Stimulated activated naive B cell treated with anti-CD40 and anti-IgM and Interleukin-4, amounts not matched to agents 10 μg/mL and 1 μg/mL and 100 μg/mL, for 72 hours (primary cell): ENCODE measurements around the gene DPT.
"Not testable (repeated sequence)": the region's sequence is repeated elsewhere in the genome, so short reads cannot be mapped to it uniquely, and the experiment has no call there.

Source experiments
- ATAC-seq, 2 donors: fragments of 150-1000 bp; cut with Tn5 transposase; replicated peaks; 2 replicates each; pipeline ENCODE4 v1.10.0; 2021; ENCODE audit warnings: moderate library complexity in 1 of 2
- DNase-seq: peaks from one replicate; pipeline ENCODE4 v3.0.0; 2021
- H3K27ac Mint-ChIP-seq: one replicate; pipeline ENCODE4 v1.8.0; 2022; ENCODE audit warnings: mild to moderate bottlenecking, mixed read lengths
- H3K27me3 Mint-ChIP-seq, 2 donors: one replicate each; pipeline ENCODE4 v1.8.0; 2022; ENCODE audit warnings: mixed read lengths in 2 of 2
- H3K36me3 Mint-ChIP-seq, 2 donors: one replicate each; pipeline ENCODE4 v1.8.0; 2022; ENCODE audit warnings: mixed read lengths in 2 of 2, mild to moderate bottlenecking in 1 of 2
- H3K4me1 Mint-ChIP-seq, 2 donors: one replicate each; pipeline ENCODE4 v1.8.0; 2022; ENCODE audit warnings: mixed read lengths in 2 of 2, mild to moderate bottlenecking in 1 of 2
- H3K4me3 Mint-ChIP-seq, 2 donors: one replicate each; pipeline ENCODE4 v1.8.0; 2022; ENCODE audit warnings: mild to moderate bottlenecking in 2 of 2, mixed read lengths in 2 of 2, moderate library complexity in 1 of 2
- H3K9me3 Mint-ChIP-seq, 2 donors: one replicate each; pipeline ENCODE4 v1.8.0; 2022; ENCODE audit warnings: mixed read lengths in 2 of 2, mild to moderate bottlenecking in 1 of 2

The DPT gene

DNA sequence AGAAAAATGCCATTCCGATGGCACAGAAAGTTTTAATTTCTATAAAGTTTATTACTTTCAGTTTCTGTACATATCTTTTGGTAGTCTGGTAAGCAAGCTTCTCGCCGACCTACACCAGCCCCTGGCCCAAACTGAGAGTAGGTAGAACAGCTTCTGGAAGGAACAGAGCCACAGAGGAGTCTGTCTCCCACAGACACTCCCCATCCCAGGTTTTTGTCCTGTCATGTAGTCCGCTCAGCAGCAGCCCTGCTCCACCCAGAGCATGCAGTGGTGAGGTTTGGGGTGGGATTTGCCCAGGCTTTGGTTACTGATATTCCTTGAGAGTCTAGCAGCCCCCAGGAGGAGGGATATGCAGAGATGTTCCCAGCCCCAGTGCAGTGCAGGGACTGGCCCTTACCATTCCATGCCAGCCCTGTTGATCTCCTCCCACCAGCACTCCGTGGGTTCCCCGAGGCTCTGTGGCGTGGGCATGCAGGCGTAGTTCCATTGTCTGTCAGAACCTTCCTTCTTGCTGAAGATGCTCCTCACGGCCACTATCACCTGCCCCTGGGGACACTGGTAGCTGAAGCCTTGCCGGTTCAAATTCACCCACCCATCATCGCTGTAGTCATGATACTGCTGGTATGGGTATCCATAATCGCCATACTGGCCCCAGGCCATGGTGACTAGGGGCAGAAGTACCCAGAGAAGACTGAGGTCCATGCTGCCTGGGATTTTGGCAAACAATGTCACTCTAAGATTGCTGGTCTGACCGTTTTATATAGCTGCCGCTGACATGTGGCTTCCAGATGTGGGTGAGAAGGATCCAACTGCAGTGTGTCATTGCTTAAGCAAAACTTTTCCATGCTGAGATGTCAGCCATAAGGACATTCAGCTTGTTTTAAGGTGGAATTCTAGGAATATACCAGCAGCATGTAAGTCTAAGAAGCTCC lies at the start of gene DPT:
Gene DPT, minus strand, starts transcription at position 734 of the 932 bp plus-strand sequence. Its CDS starts 32 bp downstream, at position 702.
- no peak within 1 kb of the TSS for H3K4me3 Mint-ChIP-seq
- no peaks in the 10 kb centered on the region for H3K36me3 Mint-ChIP-seq
- ATAC-seq (no peak), DNase-seq (no peak)
- no peaks in the 10 kb centered on the region for H3K4me1 Mint-ChIP-seq
- H3K27ac Mint-ChIP-seq: no peak within 1 kb of the TSS
- no peaks in the 10 kb centered on the region for H3K27me3 Mint-ChIP-seq
- no peaks in the 10 kb centered on the region for H3K9me3 Mint-ChIP-seq

DNA sequence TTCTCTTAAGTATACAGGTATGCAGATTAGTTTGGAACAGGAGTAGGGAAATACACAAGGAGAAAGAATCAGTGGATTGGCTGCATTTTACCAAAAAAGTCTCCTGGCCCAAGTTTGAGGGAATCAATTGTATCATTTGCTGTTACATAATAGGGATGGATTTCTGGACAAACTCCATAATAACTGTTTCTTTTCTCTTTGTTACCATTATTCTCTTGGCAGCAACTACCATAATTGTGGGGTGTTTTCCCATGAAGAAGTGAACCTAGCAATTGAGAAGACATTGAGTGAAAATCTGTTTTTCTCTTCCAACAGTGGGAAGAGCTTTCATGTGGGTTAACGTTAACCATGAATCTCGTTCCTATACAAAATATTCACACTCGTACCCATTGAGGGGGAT lies 46.4 kb upstream of the DPT start:
- H3K4me3 Mint-ChIP-seq: no peak overlapping the region

DNA sequence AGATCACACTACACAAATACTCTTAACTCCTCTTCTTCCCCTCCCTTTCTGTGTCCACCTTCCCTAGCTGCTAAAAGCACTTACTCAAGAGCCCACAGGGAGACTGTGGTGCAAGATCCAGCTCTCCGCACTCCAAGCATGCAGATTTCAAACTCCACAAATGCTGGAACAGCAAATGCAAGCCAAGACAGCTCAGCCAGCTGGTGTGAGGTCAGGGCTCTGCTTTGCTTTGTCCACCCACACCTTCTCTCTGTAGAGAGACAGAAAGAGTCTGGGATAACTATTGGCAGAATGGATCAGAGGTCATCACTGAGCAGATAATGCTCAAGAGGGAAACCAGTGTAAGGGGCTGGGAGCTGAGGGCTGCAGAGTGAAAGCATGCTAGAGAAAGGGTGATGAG lies 45.2 kb upstream of the DPT start:
- no peak overlapping the region for H3K27ac Mint-ChIP-seq
- no peaks in the 10 kb centered on the region for H3K36me3 Mint-ChIP-seq
- DNase-seq: no peak
- peaks cover 0 to 1% of the 10 kb centered on the region in 2 donors for H3K27me3 Mint-ChIP-seq
- no peak for ATAC-seq
- H3K4me1 Mint-ChIP-seq: no peaks in the 10 kb centered on the region
- peaks cover 0 to 4% of the 10 kb centered on the region in 2 donors for H3K9me3 Mint-ChIP-seq
- H3K4me3 Mint-ChIP-seq: no peak overlapping the region

More for the DNA sequence above, 46.4 kb upstream of the DPT start:
- Mint-ChIP-seq H3K27me3 (peaks cover 0 to 5% of the 10 kb centered on the region in 2 donors), H3K9me3 (peaks cover 0 to 2% of the 10 kb centered on the region in 2 donors), H3K4me1 (no peaks in the 10 kb centered on the region), H3K27ac (no peak overlapping the region), H3K36me3 (no peaks in the 10 kb centered on the region)
- DNase-seq (no peak), ATAC-seq (no peak)

DNA sequence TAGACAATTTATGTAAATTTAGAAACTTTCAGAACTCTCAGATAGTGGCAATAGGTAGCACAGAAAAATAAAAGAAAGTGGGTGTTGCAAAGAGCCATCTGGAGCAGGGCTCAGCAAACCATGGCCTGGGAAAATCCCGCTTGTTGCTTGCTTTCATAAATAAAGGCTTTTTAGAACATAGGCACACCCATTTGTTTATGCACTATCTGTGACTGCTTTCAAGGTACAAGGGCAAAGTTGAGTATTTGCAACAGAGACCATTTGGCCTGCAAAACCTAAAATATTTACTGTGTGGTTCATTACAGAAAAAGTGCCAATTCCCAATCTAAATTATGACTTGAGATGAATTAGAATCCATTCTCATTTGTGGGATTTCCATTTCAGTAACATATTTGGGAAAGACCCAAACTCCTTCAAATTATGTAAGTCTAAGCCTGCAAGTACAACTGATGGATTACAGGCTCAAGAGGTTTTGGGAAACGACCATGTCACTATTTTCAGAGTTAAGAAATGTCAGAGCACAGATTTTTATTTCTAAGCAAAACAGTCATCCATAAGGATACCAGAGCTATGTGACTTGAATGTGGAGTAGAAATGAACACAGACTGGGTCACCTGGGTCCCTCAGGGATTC lies 43.5 kb upstream of the DPT start:
- no peak overlapping the region for H3K4me3 Mint-ChIP-seq
- no peaks in the 10 kb centered on the region for H3K4me1 Mint-ChIP-seq
- no peak for ATAC-seq
- H3K27ac Mint-ChIP-seq: no peak overlapping the region
- H3K9me3 Mint-ChIP-seq: peaks cover 0 to 4% of the 10 kb centered on the region in 2 donors
- no peaks in the 10 kb centered on the region for H3K36me3 Mint-ChIP-seq
- no peaks in the 10 kb centered on the region for H3K27me3 Mint-ChIP-seq
- DNase-seq: no peak

DNA sequence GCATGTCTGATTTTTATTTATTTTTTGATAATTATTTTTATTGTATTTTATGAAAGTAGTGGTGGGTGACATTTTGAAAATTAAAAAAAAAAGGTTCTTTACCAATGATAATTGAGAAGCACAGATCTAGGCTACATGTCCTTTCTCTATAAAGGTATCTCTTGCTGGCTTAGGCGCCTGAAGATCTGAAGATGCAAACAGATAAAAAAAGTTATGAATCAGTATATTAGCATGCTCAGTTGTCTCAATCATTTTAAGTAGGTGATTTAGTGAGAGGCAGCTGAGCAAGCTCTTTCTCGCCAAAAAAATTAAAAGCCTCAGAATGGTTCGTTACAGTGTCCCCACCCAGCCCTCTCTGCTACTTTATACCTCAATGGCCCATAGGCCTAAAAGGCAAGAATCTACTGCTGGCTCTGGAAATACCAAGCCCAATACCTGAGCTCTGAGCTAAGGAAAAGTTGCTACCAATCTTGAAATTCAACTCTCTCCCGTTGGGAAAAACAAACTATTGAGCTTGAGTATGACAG lies 42.2 kb upstream of the DPT start:
- ATAC-seq (no peak), DNase-seq (no peak)
- no peak overlapping the region for H3K4me3 Mint-ChIP-seq
- H3K4me1 Mint-ChIP-seq: no peaks in the 10 kb centered on the region
- H3K36me3 Mint-ChIP-seq: no peaks in the 10 kb centered on the region
- H3K9me3 Mint-ChIP-seq: peaks cover 0 to 4% of the 10 kb centered on the region in 2 donors
- H3K27me3 Mint-ChIP-seq: no peaks in the 10 kb centered on the region
- H3K27ac Mint-ChIP-seq: no peak overlapping the region

DNA sequence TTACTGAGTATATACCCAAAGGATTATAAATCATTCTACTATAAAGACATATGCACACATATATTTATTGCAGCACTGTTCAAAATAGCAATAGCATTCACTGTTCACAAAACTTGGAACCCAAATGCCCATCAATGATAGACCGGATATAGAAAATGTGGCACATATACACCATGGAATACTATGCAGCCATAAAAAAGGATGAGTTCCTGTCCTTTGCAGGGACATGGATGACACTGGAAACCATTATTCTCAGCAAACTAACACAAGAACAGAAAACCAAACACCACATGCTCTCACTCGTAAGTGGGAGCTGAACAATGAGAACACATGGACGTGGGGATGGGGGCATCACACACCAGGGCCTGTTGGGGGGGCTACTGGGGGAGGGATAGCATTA lies 40.9 kb upstream of the DPT start:
- not testable (repeated sequence) for ATAC-seq, H3K4me3 Mint-ChIP-seq, H3K9me3 Mint-ChIP-seq, DNase-seq, H3K27ac Mint-ChIP-seq, H3K27me3 Mint-ChIP-seq, H3K4me1 Mint-ChIP-seq, H3K36me3 Mint-ChIP-seq

DNA sequence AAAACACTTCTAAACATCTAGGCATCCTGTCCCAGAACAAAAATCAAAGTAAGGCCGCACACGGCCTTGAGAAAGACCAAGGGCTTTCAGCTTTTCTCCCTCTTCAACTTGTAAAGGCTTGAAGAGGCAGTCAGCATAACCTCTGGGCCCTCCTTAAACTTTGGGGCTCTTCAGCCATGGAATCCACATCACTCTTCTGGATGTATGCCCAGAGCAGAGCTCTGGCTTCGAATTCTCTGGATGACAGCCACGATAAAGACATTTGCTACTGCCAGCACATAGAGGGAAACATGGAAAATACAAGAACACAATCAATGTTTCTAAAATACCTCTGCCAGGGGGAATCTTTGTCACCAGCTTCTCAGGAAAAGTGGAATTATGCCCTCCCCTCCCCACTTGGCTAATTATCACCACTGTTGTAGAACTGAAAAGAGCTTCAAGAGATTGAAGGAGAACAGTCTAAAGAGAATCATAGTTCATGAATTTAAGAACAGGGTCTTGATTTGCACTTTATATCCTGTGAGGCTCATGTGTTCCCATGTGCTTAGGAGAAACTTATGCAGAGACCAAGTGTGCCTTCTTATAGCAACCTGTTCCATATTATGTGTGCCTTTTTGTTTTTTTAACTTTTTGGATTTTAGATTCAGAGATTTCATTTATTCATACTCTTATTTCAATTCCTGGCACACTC lies 39.0 kb upstream of the DPT start:
- ATAC-seq (no peak), DNase-seq (no peak)
- no peaks in the 10 kb centered on the region for H3K27me3 Mint-ChIP-seq
- peaks cover 0 to 4% of the 10 kb centered on the region in 2 donors for H3K9me3 Mint-ChIP-seq
- H3K27ac Mint-ChIP-seq: no peak overlapping the region
- H3K36me3 Mint-ChIP-seq: no peaks in the 10 kb centered on the region
- no peak overlapping the region for H3K4me3 Mint-ChIP-seq
- H3K4me1 Mint-ChIP-seq: no peaks in the 10 kb centered on the region

DNA sequence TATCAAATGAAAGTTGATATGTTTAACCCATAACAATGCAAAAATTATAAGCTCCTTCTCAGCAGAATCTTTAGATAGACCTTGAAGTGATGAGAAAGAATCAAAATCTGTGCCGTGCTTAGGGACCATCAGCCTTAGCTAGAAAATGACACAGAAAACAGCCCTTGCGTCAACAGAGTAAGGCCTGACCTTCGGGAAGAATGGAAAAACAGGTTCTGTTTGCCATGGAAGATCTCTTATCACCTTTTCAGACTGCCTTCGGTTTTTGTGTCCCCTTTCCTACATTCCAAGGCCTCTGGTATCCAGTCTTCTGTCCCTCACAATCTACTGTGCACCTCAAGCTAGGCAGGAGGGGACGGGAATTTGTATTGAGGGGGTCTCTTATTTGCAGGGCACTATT lies 37.6 kb upstream of the DPT start:
- Mint-ChIP-seq H3K4me3 (no peak overlapping the region), H3K27ac (no peak overlapping the region), H3K9me3 (peaks cover 0 to 4% of the 10 kb centered on the region in 2 donors), H3K36me3 (no peaks in the 10 kb centered on the region), H3K4me1 (no peaks in the 10 kb centered on the region), H3K27me3 (no peaks in the 10 kb centered on the region)
- DNase-seq (no peak), ATAC-seq (no peak)

DNA sequence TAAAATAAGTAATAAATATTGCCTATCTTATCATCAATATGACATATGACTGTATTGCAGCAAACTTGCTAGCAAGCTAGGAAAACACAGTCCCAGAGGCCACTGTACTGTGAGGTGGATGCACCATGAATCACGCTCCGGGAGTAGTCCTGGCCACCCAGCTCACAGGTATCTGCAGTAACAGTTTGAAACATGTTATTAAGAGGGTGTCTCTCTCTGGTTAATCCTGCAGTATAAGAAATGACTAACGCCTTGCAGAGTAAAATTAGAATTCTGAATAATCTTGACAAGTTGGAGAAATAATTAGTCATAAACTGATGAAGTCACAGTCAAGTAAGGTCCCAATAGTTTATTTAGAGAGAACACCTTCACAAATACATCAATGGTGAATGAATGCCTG lies 34.0 kb upstream of the DPT start:
- Mint-ChIP-seq H3K4me1 (no peaks in the 10 kb centered on the region), H3K9me3 (no peaks in the 10 kb centered on the region), H3K4me3 (no peak overlapping the region), H3K36me3 (no peaks in the 10 kb centered on the region), H3K27ac (no peak overlapping the region), H3K27me3 (no peaks in the 10 kb centered on the region)
- ATAC-seq: no peak
- no peak for DNase-seq

DNA sequence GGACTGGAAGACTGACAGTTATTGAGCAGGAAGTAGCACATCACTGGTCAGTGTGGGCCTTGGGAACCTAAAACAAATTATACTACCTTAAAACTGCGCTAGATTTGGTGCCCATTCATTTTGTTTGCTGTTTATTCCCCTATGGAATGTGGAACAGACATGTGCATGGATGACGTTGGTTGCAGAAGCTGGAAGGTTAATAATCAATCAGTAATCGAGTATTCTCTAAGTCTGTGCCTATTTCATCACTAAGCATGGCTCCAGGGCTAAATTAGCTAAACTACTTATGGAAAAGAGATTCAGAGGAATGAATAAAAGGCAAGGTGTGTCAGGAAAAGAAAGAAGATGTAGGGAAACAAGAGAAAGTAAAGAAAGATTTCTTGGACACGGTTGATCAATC lies 33.5 kb upstream of the DPT start:
- no peak overlapping the region for H3K27ac Mint-ChIP-seq
- no peaks in the 10 kb centered on the region for H3K27me3 Mint-ChIP-seq
- no peaks in the 10 kb centered on the region for H3K4me1 Mint-ChIP-seq
- no peak for ATAC-seq
- DNase-seq: no peak
- no peaks in the 10 kb centered on the region for H3K36me3 Mint-ChIP-seq
- no peaks in the 10 kb centered on the region for H3K9me3 Mint-ChIP-seq
- no peak overlapping the region for H3K4me3 Mint-ChIP-seq

DNA sequence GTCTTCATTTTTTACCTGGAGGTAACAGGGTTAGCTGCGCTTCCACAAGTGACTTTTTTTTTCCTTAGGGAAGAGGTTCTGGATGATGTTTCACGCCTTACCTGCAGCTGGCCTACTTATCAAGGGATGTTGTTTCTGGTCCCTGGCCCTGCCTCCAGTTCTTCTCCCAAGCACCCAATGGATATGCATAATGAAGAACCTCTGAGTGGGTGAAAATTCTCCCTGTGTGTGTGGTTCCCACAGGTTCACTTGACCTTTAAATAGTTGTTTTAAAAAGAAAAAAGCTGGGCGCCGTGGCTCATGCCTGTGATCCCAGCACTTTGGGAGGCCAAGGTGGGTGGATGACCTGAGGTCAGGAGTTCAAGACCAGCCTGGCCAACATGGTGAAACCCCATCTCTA lies 31.8 kb upstream of the DPT start:
- no peaks in the 10 kb centered on the region for H3K36me3 Mint-ChIP-seq
- no peak for ATAC-seq
- no peaks in the 10 kb centered on the region for H3K27me3 Mint-ChIP-seq
- H3K4me3 Mint-ChIP-seq: no peak overlapping the region
- H3K27ac Mint-ChIP-seq: no peak overlapping the region
- H3K9me3 Mint-ChIP-seq: no peaks in the 10 kb centered on the region
- no peaks in the 10 kb centered on the region for H3K4me1 Mint-ChIP-seq
- DNase-seq: no peak

DNA sequence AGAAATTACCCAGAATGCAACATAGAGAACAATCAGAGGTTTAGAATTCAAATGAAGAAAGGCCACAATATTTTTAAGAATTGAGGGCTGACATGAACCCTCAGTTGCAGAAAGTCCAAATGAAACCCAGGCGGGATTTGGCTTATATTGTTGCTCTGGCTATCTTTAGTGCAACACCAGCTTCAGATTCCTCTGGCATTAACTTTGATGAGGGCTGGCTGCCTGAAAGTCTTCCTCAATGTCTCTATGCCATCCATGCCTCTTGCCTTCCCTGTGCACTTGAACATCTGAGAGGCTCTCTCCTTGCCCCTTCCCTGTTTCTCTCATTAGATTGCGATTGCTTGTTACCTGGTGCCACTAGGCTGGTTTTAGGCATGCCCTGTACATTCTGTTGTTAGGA lies 31.2 kb upstream of the DPT start:
- H3K4me3 Mint-ChIP-seq: no peak overlapping the region
- no peak for ATAC-seq
- no peak overlapping the region for H3K27ac Mint-ChIP-seq
- no peaks in the 10 kb centered on the region for H3K27me3 Mint-ChIP-seq
- no peaks in the 10 kb centered on the region for H3K36me3 Mint-ChIP-seq
- no peaks in the 10 kb centered on the region for H3K9me3 Mint-ChIP-seq
- no peak for DNase-seq
- no peaks in the 10 kb centered on the region for H3K4me1 Mint-ChIP-seq

DNA sequence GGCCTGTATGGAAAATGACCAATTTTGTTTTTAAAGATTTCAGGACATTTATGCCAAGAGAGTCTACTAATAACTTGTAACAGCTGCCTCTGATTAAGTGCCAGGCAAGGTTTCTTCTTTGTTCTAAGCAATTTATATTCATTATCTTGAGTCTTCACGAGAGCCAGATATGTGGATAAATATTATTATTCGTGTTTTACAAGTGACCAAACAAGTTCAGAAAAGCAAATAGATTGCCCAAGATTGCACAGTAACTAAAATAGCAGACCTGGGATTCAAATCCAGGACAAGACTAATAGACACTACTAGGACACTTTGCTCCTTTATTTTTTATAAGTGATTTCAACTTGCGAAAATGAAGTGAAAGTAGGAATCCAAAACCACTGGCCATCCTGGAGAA lies 30.1 kb upstream of the DPT start:
- no peak for ATAC-seq
- Mint-ChIP-seq H3K9me3 (no peaks in the 10 kb centered on the region), H3K27me3 (no peaks in the 10 kb centered on the region), H3K36me3 (no peaks in the 10 kb centered on the region), H3K27ac (no peak overlapping the region), H3K4me1 (no peaks in the 10 kb centered on the region), H3K4me3 (no peak overlapping the region)
- DNase-seq: no peak

DNA sequence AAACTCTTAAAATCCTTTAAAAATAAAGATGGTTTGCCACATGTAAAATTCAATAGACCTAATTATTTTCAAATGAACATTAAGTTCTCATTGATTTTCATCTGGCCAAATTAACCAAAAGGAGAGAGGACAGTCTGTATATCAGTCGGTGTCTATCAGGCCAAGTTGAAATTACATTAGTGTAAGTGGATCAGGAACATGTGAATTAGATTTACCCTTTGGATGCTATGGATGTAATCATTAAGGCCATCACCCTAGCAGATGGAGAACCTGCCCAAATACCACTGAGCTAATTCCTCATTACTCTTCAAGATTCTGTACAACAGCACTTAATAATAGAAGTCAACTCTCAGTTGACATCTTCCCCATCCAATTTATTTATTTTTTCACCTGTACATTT lies 29.5 kb upstream of the DPT start:
- H3K4me3 Mint-ChIP-seq: no peak overlapping the region
- no peak overlapping the region for H3K27ac Mint-ChIP-seq
- no peaks in the 10 kb centered on the region for H3K36me3 Mint-ChIP-seq
- no peaks in the 10 kb centered on the region for H3K9me3 Mint-ChIP-seq
- no peak for ATAC-seq
- H3K4me1 Mint-ChIP-seq: no peaks in the 10 kb centered on the region
- no peaks in the 10 kb centered on the region for H3K27me3 Mint-ChIP-seq
- no peak for DNase-seq
